Measurements from ENCODE around the gene HOXD4. TPM values are rescaled to one million over a fixed set of nuclear protein-coding genes. Genes with fewer than 3 reads are reported as not detected.

Gene HOXD4
- total RNA-seq, 2 donors from 2014 or later, result 1.6 to 3.6 TPM

DNA sequence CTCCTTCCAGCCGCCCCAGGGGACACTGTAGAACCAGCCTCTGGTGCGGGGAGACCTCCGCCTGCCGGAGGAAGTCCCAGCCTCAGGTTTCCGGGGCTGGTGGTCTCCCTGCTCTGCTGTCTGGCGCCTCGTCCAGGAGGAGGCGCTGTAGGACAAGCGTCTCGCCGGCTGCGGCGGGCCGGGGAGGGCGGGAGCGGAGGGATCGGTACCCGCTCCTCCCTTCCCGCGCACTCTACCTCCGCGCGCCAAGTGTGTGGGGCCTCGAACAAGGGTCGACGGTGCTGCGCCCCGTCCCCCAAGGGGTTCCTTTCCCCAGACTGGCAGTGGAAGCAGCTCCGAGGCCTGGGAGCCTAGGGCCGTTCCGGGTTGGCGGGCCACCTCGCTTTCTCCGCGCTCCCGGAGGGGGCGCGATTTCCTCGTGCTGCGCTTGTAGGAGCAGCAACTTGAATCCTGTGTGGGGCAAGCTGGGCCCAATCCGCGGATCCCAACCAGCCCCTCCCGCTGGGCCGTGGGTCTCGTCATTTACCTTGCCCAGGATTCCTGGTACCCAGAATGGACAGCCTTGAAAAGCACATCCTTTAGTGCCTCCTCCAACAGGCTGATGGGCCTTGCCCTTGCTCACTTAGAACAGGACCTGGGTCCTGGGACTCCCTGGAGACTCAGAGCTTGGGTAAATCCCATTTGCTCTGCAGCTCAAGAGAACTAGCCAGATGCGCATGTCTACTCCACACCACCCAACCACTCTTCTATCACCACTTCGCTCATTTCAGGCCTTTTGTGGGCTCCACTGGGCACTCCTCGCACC lies 10.6 kb upstream of the HOXD4 start:
- peak overlapping the region; percentile 56 for H3K27ac ChIP-seq
- peak; percentile 80 for DNase-seq
- peaks cover 4% of the 10 kb centered on the region for H3K27me3 ChIP-seq
- peak; percentile 93 for TF ChIP-seq CTCF (IDR thresholded peaks at IDR 0.05)
- H3K4me1 ChIP-seq, result no peaks in the 10 kb centered on the region
- H3K36me3 ChIP-seq, result no peaks in the 10 kb centered on the region
- intact Hi-C loops (cut with DNase I), result loop anchor here (1.0 to 5.0 kb wide), 3 partner anchors 127 to 412 kb away; partner anchors contain the start of gene MTX2
- H3K9ac ChIP-seq (ENCODE audit: low read depth in 2 of 2, low read length in 2 of 2), result peak overlapping the region in 1 of 2 donors; percentile 58
- no peaks in the 10 kb centered on the region for H3K9me3 ChIP-seq
- peak overlapping the region; percentile 47 for H3K4me3 ChIP-seq

DNA sequence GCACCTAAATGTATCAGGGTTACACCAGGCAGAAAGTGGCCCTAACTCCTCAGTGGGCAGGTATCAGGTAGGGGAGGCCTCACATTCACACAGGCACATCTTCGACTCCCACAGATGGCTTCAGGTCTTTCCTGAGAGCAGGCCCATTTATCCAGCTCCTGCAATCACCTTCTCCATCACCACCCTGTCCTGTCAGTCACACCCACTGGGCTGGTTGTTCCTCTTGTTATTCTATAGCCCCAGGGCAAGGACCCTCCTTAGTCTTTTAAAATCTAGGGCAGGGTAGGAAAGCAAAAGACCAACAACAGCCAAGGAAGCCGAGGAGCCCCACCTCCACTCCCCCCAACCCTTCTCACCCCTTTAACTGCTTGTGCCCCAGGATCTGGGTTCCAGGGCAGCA lies 9.1 kb upstream of the HOXD4 start:
- no peak overlapping the region for H3K9ac ChIP-seq (ENCODE audit: low read depth in 2 of 2, low read length in 2 of 2)
- TF ChIP-seq CTCF (IDR thresholded peaks at IDR 0.05), result no peak

DNA sequence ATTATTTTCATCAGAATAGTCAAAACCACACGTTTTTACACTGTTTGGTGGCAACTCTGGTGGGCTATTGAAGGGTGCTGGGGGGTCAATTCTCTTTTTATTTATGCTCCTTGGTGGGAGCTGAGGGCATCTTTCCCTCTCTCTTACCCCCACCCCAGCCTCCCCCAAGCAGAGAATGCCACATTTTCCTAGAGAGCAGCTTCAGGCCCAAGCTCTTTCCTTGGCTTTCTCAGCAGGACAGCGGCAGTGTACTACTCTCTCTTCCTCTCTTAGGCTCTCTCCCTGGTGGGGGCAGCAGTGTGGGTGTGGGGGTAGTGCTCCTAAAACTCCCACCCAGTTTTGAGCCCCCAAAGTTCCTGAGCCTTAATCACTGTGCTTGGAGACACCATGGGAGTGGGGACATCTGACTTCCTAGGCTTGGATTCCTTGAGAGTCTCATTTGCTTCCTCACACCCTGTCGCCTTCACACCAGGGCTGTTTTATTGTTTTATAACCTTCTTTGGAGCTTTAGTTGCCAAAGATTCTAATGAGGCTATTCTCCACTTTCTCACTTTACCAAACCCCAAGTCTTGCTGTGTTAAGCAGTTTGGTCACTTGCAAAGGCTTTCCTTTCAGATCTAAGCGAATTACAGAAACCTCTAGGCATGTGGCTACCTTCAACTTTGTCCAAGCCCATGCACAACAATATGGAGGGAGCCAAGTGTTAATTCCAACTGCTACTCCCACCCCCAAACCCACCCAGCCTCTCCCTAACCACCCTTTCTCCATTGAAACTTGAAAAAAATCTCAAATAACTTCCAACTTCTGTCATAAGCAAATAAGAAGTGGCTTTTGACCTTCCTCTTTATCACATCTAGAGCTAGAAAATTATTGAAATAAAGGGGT lies 6.0 kb upstream of the HOXD4 start:
- Histone ChIP-seq H3K9me3 (no peaks in the 10 kb centered on the region), H3K4me1 (no peaks in the 10 kb centered on the region), H3K36me3 (no peaks in the 10 kb centered on the region), H3K4me3 (no peak overlapping the region), H3K9ac (ENCODE audit: low read depth in 2 of 2, low read length in 2 of 2) (no peak overlapping the region), H3K27me3 (no peaks in the 10 kb centered on the region), H3K27ac (no peak overlapping the region)
- no peak for TF ChIP-seq CTCF (IDR thresholded peaks at IDR 0.05)
- DNase-seq, result no peak
- intact Hi-C loops (cut with DNase I), result no loop called here

More for the DNA sequence above, 9.1 kb upstream of the HOXD4 start:
- Histone ChIP-seq H3K4me1 (no peaks in the 10 kb centered on the region), H3K9me3 (no peaks in the 10 kb centered on the region), H3K36me3 (no peaks in the 10 kb centered on the region), H3K27me3 (no peaks in the 10 kb centered on the region), H3K4me3 (no peak overlapping the region), H3K27ac (no peak overlapping the region)
- DNase-seq, result no peak
- intact Hi-C loops (cut with DNase I), result loop anchor here (5.0 kb wide), 2 partner anchors 125 to 410 kb away; partner anchors contain the start of gene MTX2

DNA sequence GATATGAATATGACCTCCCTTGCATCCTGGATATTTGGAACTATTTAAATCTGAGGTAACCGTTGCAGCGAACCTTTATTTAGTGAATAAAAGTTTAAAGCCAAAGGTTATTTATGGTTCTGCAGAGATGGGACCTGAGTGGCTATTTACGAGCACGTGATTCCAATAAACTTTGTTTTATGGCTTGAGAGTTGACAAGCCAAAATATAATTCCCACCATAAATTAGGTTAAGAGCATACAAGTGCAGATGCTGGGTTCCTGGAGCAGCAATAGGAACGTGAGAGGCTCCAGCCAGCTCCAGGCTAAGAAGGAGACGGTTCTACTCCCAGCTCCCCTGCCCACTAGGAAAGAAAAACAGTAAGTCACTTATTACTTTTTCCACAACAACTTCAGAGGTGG lies 5.2 kb upstream of the HOXD4 start:
- H3K9ac ChIP-seq (ENCODE audit: low read depth in 2 of 2, low read length in 2 of 2), result no peak overlapping the region
- no peaks in the 10 kb centered on the region for H3K9me3 ChIP-seq
- H3K4me3 ChIP-seq, result no peak overlapping the region
- no peaks in the 10 kb centered on the region for H3K27me3 ChIP-seq
- H3K36me3 ChIP-seq, result no peaks in the 10 kb centered on the region
- H3K27ac ChIP-seq, result no peak overlapping the region
- no peak for TF ChIP-seq CTCF (IDR thresholded peaks at IDR 0.05)
- DNase-seq, result no peak
- H3K4me1 ChIP-seq, result no peaks in the 10 kb centered on the region
- intact Hi-C loops (cut with DNase I), result no loop called here

DNA sequence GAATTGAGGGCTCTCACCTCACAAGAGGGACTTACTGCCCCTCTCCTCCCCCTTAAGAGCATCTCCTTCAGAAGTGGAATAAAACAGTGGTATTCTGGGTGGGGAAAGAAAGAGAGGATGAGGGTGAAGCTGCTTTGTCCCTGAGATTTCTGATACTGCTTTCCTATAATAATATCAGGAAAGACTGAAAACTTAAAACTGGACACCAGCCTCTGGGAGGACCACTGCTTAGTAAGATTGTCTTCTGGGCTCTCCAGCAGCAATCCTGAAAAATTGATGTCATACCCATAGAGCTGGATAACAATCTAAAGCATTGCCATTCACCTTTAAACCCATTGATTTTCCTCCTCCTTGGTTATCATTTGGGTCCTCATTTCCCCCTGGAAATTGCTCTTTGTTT lies 4.7 kb upstream of the HOXD4 start:
- no peak overlapping the region for H3K9ac ChIP-seq (ENCODE audit: low read depth in 2 of 2, low read length in 2 of 2)

More for the DNA sequence above, 4.7 kb upstream of the HOXD4 start:
- TF ChIP-seq CTCF (IDR thresholded peaks at IDR 0.05), result no peak
- H3K4me1 ChIP-seq, result no peaks in the 10 kb centered on the region
- H3K27ac ChIP-seq, result no peak overlapping the region
- intact Hi-C loops (cut with DNase I), result no loop called here
- DNase-seq, result no peak
- no peaks in the 10 kb centered on the region for H3K9me3 ChIP-seq
- no peak overlapping the region for H3K4me3 ChIP-seq
- no peaks in the 10 kb centered on the region for H3K36me3 ChIP-seq
- H3K27me3 ChIP-seq, result no peaks in the 10 kb centered on the region
